Spleen (tissue), 11 donors: ENCODE measurements around the gene PHPT1. TPM values are rescaled to one million over a fixed set of nuclear protein-coding genes. Genes with fewer than 3 reads are reported as not detected.
"Not testable (repeated sequence)": the region's sequence is repeated elsewhere in the genome, so short reads cannot be mapped to it uniquely, and the experiment has no call there.

ENCODE experiments used
- DNase-seq: peaks from one replicate; pipeline ENCODE4 v3.0.0-alpha.2; 2020
- H3K27ac ChIP-seq, 8 donors: fragments of 200-600 bp; sonication (generic) in 7 of 8; 1 replicate in 4 of 8; 2 replicates in 4 of 8; pipeline versions ENCODE4 v1.5.0 to v1.8.0; 2016 to 2021; ENCODE audit warnings: inconsistent platforms in 4 of 8, mild to moderate bottlenecking in 4 of 8, moderate library complexity in 1 of 8
- H3K27me3 ChIP-seq, 7 donors: fragments of 200-600 bp; sonication (generic) in 6 of 7; replicated peaks in 1 of 7; 1 replicate in 4 of 7; 2 replicates in 3 of 7; pipeline versions ENCODE4 v1.5.0 to v1.8.0; 2016 to 2021; ENCODE audit warnings: inconsistent platforms in 3 of 7, mild to moderate bottlenecking in 1 of 7
- H3K36me3 ChIP-seq, 6 donors: fragments of 200-600 bp; sonication (generic) in 5 of 6; 1 replicate in 4 of 6; 2 replicates in 2 of 6; pipeline versions ENCODE4 v1.5.0 to v1.8.0; 2016 to 2021; ENCODE audit warnings: inconsistent platforms in 2 of 6
- H3K4me1 ChIP-seq, 6 donors: fragments of 200-600 bp; sonication (generic) in 5 of 6; 1 replicate in 3 of 6; 2 replicates in 3 of 6; pipeline versions ENCODE4 v1.5.0 to v1.8.0; 2016 to 2021; ENCODE audit warnings: inconsistent platforms in 3 of 6
- H3K4me3 ChIP-seq, 8 donors: fragments of 200-600 bp; sonication (generic) in 7 of 8; 1 replicate in 4 of 8; 2 replicates in 4 of 8; pipeline versions ENCODE4 v1.5.0 to v1.8.0; 2016 to 2021; ENCODE audit warnings: inconsistent platforms in 4 of 8, mild to moderate bottlenecking in 4 of 8, moderate library complexity in 2 of 8
- H3K9me3 ChIP-seq, 8 donors: fragments of 200-600 bp; sonication (generic) in 7 of 8; 1 replicate in 4 of 8; 2 replicates in 4 of 8; pipeline versions ENCODE4 v1.5.0 to v1.8.0; 2016 to 2021; ENCODE audit warnings: inconsistent platforms in 4 of 8
- POLR2A ChIP-seq, 3 donors: fragments of 450-650 bp; IDR thresholded peaks; one replicate each; pipeline ENCODE4 v1.5.1; 2017; ENCODE audit warnings: antibody characterized with exemption in 3 of 3, mild to moderate bottlenecking in 1 of 3
- POLR2AphosphoS5 ChIP-seq, 3 donors: sonication (generic); formaldehyde crosslinking; IDR thresholded peaks; one replicate each; pipeline ENCODE4 v1.5.1; 2017; ENCODE audit warnings: antibody characterized with exemption in 3 of 3
- WGBS, 5 donors: extraction: QIAGEN DNeasy Blood & Tissue Kit in 3 of 5; methylation state at CpG; one replicate each; pipeline versions ENCODE4 v1.1.5 to v1.1.7; 2013 to 2018; 5-methylcytosine and 5-hydroxymethylcytosine counted together
- intact Hi-C: fragments of 100-400 bp; cut with DNase I; formaldehyde crosslinking; loops from one replicate; pipeline ENCODE4 v1.15.0; 2023; ENCODE audit warnings: low total_unique reads
- polyA plus RNA-seq, 3 donors: library from polyadenylated mRNA; stranded (reverse); fragments of 200-250 nt; gene quantifications; one replicate each; pipeline ENCODE4 v1.2.1, GENCODE V29; 2013
- total RNA-seq, 7 donors: library from RNA; depleted of rRNA in 3 of 7; stranded (reverse); fragments of >200 nt in 3 of 7; fragmentation: NEBNext Ultra II Directional in 4 of 7; extraction: Animal tissue kit (Norgen Biotek cat#: 25700) in 4 of 7; gene quantifications; one replicate each; pipeline versions ENCODE4 v1.1.0 to v1.2.1, GENCODE V29; 2016 to 2021
- TF ChIP-seq, protein P1 (sequence below), 11 experiments: fragments of 200-600 bp in 7 of 11; fragments of 450-650 bp in 4 of 11; sonication (generic) in 4 of 11; IDR thresholded peaks in 8 of 11; conservative IDR thresholded peaks in 3 of 11; 1 replicate in 7 of 11; 2 replicates in 4 of 11; pipeline versions ENCODE4 v1.4.0 to v1.8.0; 2016 to 2021; ENCODE audit warnings: antibody characterized with exemption in 11 of 11, inconsistent platforms in 4 of 11, mild to moderate bottlenecking in 1 of 11
- donor health status: healthy with polysubstance abuse.
- donor health status: DM: no; HTN: no; CAD: no; lungs with moderate emphysema.
- donor health status: DM: no; HTN: no; CAD: no.
- donor health status: Bipolar disorder and iron deficiency.
- donor health status: healthy.
- donor health status: DM: no; HTN: no; CAD: no.
- donor health status: DM: yes; HTN: yes; CAD: no.

PHPT1 gene
- total and polyA plus RNA-seq, 10 donors, result 32.3 to 117 (median 65.8) TPM

DNA sequence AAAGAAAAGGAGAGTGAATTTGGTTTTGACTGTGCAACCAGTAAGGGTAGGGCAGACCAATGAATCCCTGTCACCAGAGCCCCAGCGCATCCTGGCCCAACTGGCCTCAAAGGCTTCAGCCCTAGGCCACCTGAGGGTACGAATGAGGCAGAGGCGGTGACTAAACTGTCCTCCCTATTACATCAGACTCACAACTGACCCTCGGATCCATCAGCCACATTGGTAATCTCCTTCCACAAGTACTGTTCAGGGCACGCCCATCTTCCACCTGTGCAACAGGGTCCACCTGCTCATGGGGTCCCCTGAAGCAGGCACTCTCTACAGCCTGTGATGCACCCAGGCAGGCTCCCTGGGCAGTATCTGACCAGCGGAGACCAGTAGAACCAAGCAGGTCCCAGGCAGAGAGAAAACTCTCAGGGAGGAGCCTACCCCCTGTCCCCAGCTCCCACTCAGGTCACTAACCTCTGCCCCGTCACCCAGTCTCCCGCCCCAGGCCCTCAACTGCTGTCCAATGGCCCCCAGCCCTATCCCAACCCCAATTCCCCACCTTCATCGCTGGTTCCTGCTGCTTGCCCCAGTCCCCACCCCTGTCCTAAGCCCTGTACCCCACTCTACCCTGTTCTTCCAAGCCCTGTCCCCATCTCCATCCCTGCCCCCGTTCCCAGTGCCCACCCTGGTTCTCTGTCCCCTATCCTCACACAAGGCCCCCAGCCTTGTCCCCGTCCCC lies 16.0 kb downstream of the PHPT1 start:
- DNase-seq, result no peak
- H3K4me3 ChIP-seq, result peak overlapping the region; percentile 71 to 89 (median 82)
- peaks cover 16 to 47% (median 24%) of the 10 kb centered on the region in 6 donors for H3K4me1 ChIP-seq
- peaks cover 0 to 45% (median 38%) of the 10 kb centered on the region in 6 donors for H3K36me3 ChIP-seq
- H3K9me3 ChIP-seq, result no peaks in the 10 kb centered on the region
- WGBS, 5 donors, result 61 to 67% (median 62%) methylated on average over 11 of the region's 11 CpGs
- no peaks in the 10 kb centered on the region for H3K27me3 ChIP-seq
- H3K27ac ChIP-seq, result peak overlapping the region in 4 of 8 donors; percentile 93 to 95 (median 94)
- no peak for TF ChIP-seq POLR2AphosphoS5 (IDR thresholded peaks at IDR 0.05)
- TF ChIP-seq POLR2A (IDR thresholded peaks at IDR 0.05), result no peak
- TF ChIP-seq, protein P1, sequence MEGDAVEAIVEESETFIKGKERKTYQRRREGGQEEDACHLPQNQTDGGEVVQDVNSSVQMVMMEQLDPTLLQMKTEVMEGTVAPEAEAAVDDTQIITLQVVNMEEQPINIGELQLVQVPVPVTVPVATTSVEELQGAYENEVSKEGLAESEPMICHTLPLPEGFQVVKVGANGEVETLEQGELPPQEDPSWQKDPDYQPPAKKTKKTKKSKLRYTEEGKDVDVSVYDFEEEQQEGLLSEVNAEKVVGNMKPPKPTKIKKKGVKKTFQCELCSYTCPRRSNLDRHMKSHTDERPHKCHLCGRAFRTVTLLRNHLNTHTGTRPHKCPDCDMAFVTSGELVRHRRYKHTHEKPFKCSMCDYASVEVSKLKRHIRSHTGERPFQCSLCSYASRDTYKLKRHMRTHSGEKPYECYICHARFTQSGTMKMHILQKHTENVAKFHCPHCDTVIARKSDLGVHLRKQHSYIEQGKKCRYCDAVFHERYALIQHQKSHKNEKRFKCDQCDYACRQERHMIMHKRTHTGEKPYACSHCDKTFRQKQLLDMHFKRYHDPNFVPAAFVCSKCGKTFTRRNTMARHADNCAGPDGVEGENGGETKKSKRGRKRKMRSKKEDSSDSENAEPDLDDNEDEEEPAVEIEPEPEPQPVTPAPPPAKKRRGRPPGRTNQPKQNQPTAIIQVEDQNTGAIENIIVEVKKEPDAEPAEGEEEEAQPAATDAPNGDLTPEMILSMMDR (IDR thresholded peaks at IDR 0.05 in 8 of 11, conservative IDR thresholded peaks at IDR 0.05 in 3 of 11), result no peak
- intact Hi-C loops, result no loop called here

DNA sequence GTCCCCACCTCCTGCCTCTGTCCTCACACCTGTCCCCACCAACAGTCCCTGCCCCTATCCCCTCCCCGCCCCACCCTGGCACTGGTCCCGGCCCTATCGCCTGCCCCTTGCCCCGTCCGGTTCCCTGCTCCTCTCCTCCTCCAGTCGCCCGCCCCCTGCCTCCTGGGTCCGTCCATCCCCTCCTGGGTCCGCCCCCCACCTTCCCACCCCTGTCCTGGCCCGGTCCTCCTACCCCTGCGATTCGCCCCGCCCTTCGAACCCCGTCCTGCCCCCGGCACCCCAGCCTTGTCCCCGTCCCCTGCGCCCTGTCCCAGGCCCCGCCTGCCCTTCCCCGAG lies 16.5 kb downstream of the PHPT1 start:
- 1% methylated on average over 15 to 20 of the region's 20 CpGs for WGBS, 5 donors
- Histone ChIP-seq H3K4me1 (peaks cover 16 to 47% (median 24%) of the 10 kb centered on the region in 6 donors), H3K9me3 (no peaks in the 10 kb centered on the region), H3K4me3 (peak overlapping the region; percentile 71 to 89 (median 82)), H3K36me3 (peaks cover 0 to 41% (median 34%) of the 10 kb centered on the region in 6 donors), H3K27me3 (no peaks in the 10 kb centered on the region), H3K27ac (peak overlapping the region; percentile 81 to 95 (median 92))
- intact Hi-C loops, result no loop called here
- TF ChIP-seq POLR2AphosphoS5 (IDR thresholded peaks at IDR 0.05), result no peak
- no peak for TF ChIP-seq POLR2A (IDR thresholded peaks at IDR 0.05)
- TF ChIP-seq, protein P1 (IDR thresholded peaks at IDR 0.05 in 8 of 11, conservative IDR thresholded peaks at IDR 0.05 in 3 of 11), result no peak
- DNase-seq, result no peak

DNA sequence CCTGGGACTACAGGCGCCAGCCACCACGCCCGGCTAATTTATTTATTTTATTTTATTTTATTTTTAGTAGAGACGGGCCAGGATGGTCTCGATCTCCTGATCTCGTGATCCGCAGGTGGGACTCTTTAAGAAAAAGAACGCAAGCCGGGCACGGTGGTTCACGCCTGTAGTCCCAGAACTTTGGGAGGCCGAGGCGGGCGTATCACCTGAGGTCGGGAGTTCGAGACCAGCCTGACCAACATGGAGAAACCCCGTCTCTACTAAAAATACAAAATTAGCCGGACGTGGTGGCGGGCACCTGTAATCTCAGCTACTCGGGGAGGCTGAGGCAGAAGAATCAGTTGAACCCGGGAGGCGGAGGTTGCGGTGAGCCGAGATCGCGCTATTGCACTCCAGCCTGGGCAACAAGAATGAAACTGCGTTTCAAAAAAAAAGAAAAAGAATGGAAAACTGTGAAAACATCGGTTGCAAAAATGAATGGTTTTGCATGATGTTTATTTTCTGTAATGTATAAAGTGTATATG lies 17.8 kb downstream of the PHPT1 start:
- DNase-seq, intact Hi-C loops, H3K9me3 ChIP-seq, H3K27me3 ChIP-seq: not testable (repeated sequence)
- H3K4me1 ChIP-seq, result peaks cover 16 to 47% (median 24%) of the 10 kb centered on the region in 6 donors
- peak overlapping the region; percentile 81 to 95 (median 92) for H3K27ac ChIP-seq
- 74 to 88% (median 82%) methylated on average over 29 of the region's 29 CpGs for WGBS, 5 donors
- H3K4me3 ChIP-seq, result peak overlapping the region; percentile 35 to 89 (median 80)
- peaks cover 0 to 29% (median 22%) of the 10 kb centered on the region in 6 donors for H3K36me3 ChIP-seq

DNA sequence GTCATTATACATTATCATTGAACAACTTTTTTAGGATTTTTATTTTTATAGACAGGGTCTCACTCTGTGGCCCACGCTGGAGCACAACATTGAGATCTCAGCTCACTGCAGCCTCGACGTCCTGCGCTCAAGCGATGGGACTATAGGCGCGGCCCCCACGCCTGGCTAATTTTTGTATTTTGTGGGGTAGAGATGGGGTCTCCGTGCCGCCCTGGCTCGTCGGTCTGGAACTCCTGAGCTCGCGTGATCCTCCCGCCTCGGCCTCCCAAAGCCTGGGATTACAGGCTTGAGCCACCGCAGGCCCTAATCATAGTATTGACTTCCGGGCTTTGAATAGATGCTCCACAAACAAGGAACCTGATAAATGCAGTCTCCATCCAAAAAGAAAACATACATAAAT lies 18.3 kb downstream of the PHPT1 start:
- TF ChIP-seq POLR2AphosphoS5 (IDR thresholded peaks at IDR 0.05), result no peak
- no peak for TF ChIP-seq POLR2A (IDR thresholded peaks at IDR 0.05)
- TF ChIP-seq, protein P1 (IDR thresholded peaks at IDR 0.05 in 8 of 11, conservative IDR thresholded peaks at IDR 0.05 in 3 of 11), result no peak
- DNase-seq, result peak; percentile 72
- H3K27ac ChIP-seq, result no peak overlapping the region
- peaks cover 16 to 45% (median 24%) of the 10 kb centered on the region in 6 donors for H3K4me1 ChIP-seq
- WGBS, 5 donors, result 97 to 98% (median 98%) methylated on average over 18 of the region's 18 CpGs
- H3K9me3 ChIP-seq, result peaks cover 0 to 5% (median 3%) of the 10 kb centered on the region in 8 donors
- peaks cover 0 to 24% (median 17%) of the 10 kb centered on the region in 6 donors for H3K36me3 ChIP-seq
- H3K4me3 ChIP-seq, result peak overlapping the region in 2 of 8 donors; percentile 75 to 82
- intact Hi-C loops, result no loop called here
- no peaks in the 10 kb centered on the region for H3K27me3 ChIP-seq
